Erythroblast (primary cell): ENCODE data around the gene ALS2.

Experiments used
- GATA1 ChIP-seq: IDR thresholded peaks from 2 replicates; pipeline ENCODE4 v1.6.1; 2011; ENCODE audit warnings: low read depth, mild to moderate bottlenecking, control low read depth, low read length, moderate library complexity
- POLR2A ChIP-seq: IDR thresholded peaks from 2 replicates; pipeline ENCODE4 v1.6.1; 2011; ENCODE audit warnings: mild to moderate bottlenecking, low read length

GRCh38 chr2:201707142-201707541 is 73.6 kb downstream of the ALS2 start:
- TF ChIP-seq POLR2A (no peak), GATA1 (no peak)
